Measurements from ENCODE around the gene MAPK9. TPM values are rescaled to one million over a fixed set of nuclear protein-coding genes. Genes with fewer than 3 reads are reported as not detected.

The MAPK9 gene
- total and polyA plus RNA-seq, 9 of the 15 experiments (the other 6 are each of a cell fraction or from before 2014, with no cell fraction given), result 4.8 to 58.0 (median 29.9) TPM

GRCh38 chr5:180208435-180209081 lies 83.3 kb downstream of the MAPK9 start (continued):
- no peak for TF ChIP-seq NR2C2 (CRISPR knock-in tag; IDR thresholded peaks at IDR 0.05)
- TF ChIP-seq NR2C2 (tag; IDR thresholded peaks at IDR 0.05), result no peak
- TF ChIP-seq BHLHE40 (IDR thresholded peaks at IDR 0.05; ENCODE audit: low read length), result peak; percentile 46; the same call in 1 of the 2 replicates
- TF ChIP-seq TEAD1 (CRISPR knock-in tag; IDR thresholded peaks at IDR 0.05), result no peak
- TF ChIP-seq CXXC5 (CRISPR knock-in tag; IDR thresholded peaks at IDR 0.05), result no peak; the same call in 1 of the 2 replicates
- no peak for TF ChIP-seq ZNF830 (CRISPR knock-in tag; IDR thresholded peaks at IDR 0.05)
- TF ChIP-seq KLF6 (CRISPR knock-in tag; IDR thresholded peaks at IDR 0.05; ENCODE audit: borderline replicate concordance), result no peak
- TF ChIP-seq, protein P1, sequence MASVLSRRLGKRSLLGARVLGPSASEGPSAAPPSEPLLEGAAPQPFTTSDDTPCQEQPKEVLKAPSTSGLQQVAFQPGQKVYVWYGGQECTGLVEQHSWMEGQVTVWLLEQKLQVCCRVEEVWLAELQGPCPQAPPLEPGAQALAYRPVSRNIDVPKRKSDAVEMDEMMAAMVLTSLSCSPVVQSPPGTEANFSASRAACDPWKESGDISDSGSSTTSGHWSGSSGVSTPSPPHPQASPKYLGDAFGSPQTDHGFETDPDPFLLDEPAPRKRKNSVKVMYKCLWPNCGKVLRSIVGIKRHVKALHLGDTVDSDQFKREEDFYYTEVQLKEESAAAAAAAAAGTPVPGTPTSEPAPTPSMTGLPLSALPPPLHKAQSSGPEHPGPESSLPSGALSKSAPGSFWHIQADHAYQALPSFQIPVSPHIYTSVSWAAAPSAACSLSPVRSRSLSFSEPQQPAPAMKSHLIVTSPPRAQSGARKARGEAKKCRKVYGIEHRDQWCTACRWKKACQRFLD (CRISPR knock-in tag; IDR thresholded peaks at IDR 0.05), result 0 out of 2 replicates have a peak, but pooled peaks have one; percentile 39
- no peak for TF ChIP-seq SMAD3 (CRISPR knock-in tag; conservative IDR thresholded peaks at IDR 0.05)
- TF ChIP-seq KDM4B (IDR thresholded peaks at IDR 0.05; ENCODE audit: borderline replicate concordance in 2 of 2, low read depth in 1 of 2), result no peak
- no peak for TF ChIP-seq MCM2 (IDR thresholded peaks at IDR 0.05; ENCODE audit: low read depth)
- no peak for TF ChIP-seq HMG20B (CRISPR knock-in tag; IDR thresholded peaks at IDR 0.05)
- TF ChIP-seq GTF2A2 (tag; IDR thresholded peaks at IDR 0.05), result no peak
- TF ChIP-seq EGR1 (conservative IDR thresholded peaks at IDR 0.05), result no peak
- TF ChIP-seq POLR2G (IDR thresholded peaks at IDR 0.05; ENCODE audit: low read depth, low read length), result 0 out of 2 replicates have a peak, but pooled peaks have one; percentile 32
- no peak for TF ChIP-seq KLF10 (CRISPR knock-in tag; IDR thresholded peaks at IDR 0.05)
- peak in 1 of 2 experiments; percentile 62; a peak in 3 of 4 replicates for TF ChIP-seq KDM1A (IDR thresholded peaks at IDR 0.05)
- TF ChIP-seq ZNF318 (IDR thresholded peaks at IDR 0.05; ENCODE audit: borderline replicate concordance in 1 of 2, low read depth in 1 of 2), result no peak
- TF ChIP-seq HNRNPUL1 (IDR thresholded peaks at IDR 0.05; ENCODE audit: low read length), result no peak
- no peak for TF ChIP-seq LARP7 (IDR thresholded peaks at IDR 0.05)

Measured in K562 (cell line).